T-cell (primary cell): ENCODE results near the gene EHD4. TPM values are rescaled to one million over a fixed set of nuclear protein-coding genes. Genes with fewer than 3 reads are reported as not detected.

Source experiments
- ATAC-seq, 4 experiments: fragments of 200-7000 bp in 3 of 4; fragments of 150-1000 bp in 1 of 4; cut with Tn5 transposase; replicated peaks in 1 of 4; 1 replicate in 3 of 4; 2 replicates in 1 of 4; pipeline ENCODE4 v1.10.0; 2021; ENCODE audit warnings: moderate library complexity in 3 of 4, mild to moderate bottlenecking in 2 of 4, moderate number of reproducible peaks in 1 of 4
- CTCF ChIA-PET, 2 donors: fragments of 300-600 bp; sonication (Branson Sonifier 250); formaldehyde crosslinking; loops; one replicate each; lab custom pipeline; 2022; ENCODE audit warnings: antibody characterized with exemption in 2 of 2; lab: Charles Lee
- POLR2A ChIA-PET, 2 donors: fragments of 300-600 bp; sonication (Branson Sonifier 250); formaldehyde crosslinking; loops; one replicate each; lab custom pipeline; 2022; ENCODE audit warnings: antibody characterized with exemption in 2 of 2; lab: Charles Lee
- DNase-seq, 35 experiments: peaks; one replicate each; pipeline versions ENCODE4 v3.0.0 to v3.0.0-alpha.2; 2013 to 2023
- H3K27ac ChIP-seq: one replicate; pipeline ENCODE4 v1.5.1; 2013; ENCODE audit warnings: low read length
- H3K27me3 ChIP-seq, 2 experiments: replicated peaks in 1 of 2; 1 replicate in 1 of 2; 2 replicates in 1 of 2; pipeline versions ENCODE4 v1.6.1 to v1.7.0; 2013; ENCODE audit warnings: low read length in 1 of 2, mixed read lengths in 1 of 2; ENCODE audit not compliant: control insufficient read depth in 2 of 2, insufficient read depth in 2 of 2; ENCODE audit errors: extremely low read depth in 1 of 2
- H3K36me3 ChIP-seq, 2 donors: 1 replicate in 1 of 2; 2 replicates in 1 of 2; pipeline versions ENCODE4 v1.6.1 to v1.7.0; 2013; ENCODE audit warnings: low read length in 1 of 2; ENCODE audit not compliant: control insufficient read depth in 2 of 2, insufficient read depth in 1 of 2; ENCODE audit errors: extremely low read depth in 1 of 2
- H3K4me1 ChIP-seq, 2 experiments: 1 replicate in 1 of 2; 2 replicates in 1 of 2; pipeline versions ENCODE4 v1.6.1 to v1.7.0; 2013; ENCODE audit warnings: low read length in 2 of 2, mixed read lengths in 1 of 2; ENCODE audit not compliant: insufficient read depth in 2 of 2, control insufficient read depth in 1 of 2; ENCODE audit errors: extremely low read depth in 1 of 2
- H3K4me3 ChIP-seq, 2 donors: 1 replicate in 1 of 2; 2 replicates in 1 of 2; pipeline versions ENCODE4 v1.5.1 to v1.7.0; 2013; ENCODE audit warnings: mild to moderate bottlenecking in 2 of 2, low read length in 1 of 2, moderate library complexity in 1 of 2; ENCODE audit not compliant: control insufficient read depth in 1 of 2; ENCODE audit errors: extremely low read depth in 1 of 2
- H3K9me3 ChIP-seq: 2 replicates; pipeline ENCODE4 v1.7.0; 2013
- H3K27ac Mint-ChIP-seq, 2 donors: one replicate each; pipeline ENCODE4 v1.8.0; 2020 to 2021; ENCODE audit warnings: mild to moderate bottlenecking in 2 of 2, mixed read lengths in 2 of 2
- H3K27me3 Mint-ChIP-seq, 2 donors: one replicate each; pipeline ENCODE4 v1.8.0; 2021 to 2022; ENCODE audit warnings: mixed read lengths in 2 of 2
- H3K36me3 Mint-ChIP-seq: one replicate; pipeline ENCODE4 v1.8.0; 2021; ENCODE audit warnings: mixed read lengths
- H3K4me1 Mint-ChIP-seq, 3 donors: one replicate each; pipeline ENCODE4 v1.8.0; 2020 to 2022; ENCODE audit warnings: mixed read lengths in 3 of 3, mild to moderate bottlenecking in 1 of 3
- H3K4me3 Mint-ChIP-seq, 3 donors: one replicate each; pipeline ENCODE4 v1.8.0; 2020 to 2022; ENCODE audit warnings: mild to moderate bottlenecking in 3 of 3, mixed read lengths in 3 of 3, moderate library complexity in 3 of 3
- H3K9me3 Mint-ChIP-seq, 3 donors: one replicate each; pipeline ENCODE4 v1.8.0; 2020 to 2022; ENCODE audit warnings: mixed read lengths in 3 of 3
- WGBS: methylation state at CpG from one replicate; pipeline ENCODE4 v1.1.5; 2013; ENCODE audit warnings: missing lambda C conversion rate; ENCODE audit not compliant: insufficient coverage; 5-methylcytosine and 5-hydroxymethylcytosine counted together
- total RNA-seq, 35 experiments: library from RNA in 6 of 35; stranded (reverse) in 6 of 35; fragments of 120-200 nt in 1 of 35; gene quantifications; one replicate each; pipeline versions ENCODE4 v1.2.1 to v1.2.4 and lab custom pipeline; 2013 to 2026

Gene EHD4
- total RNA-seq, 5 donors from 2014 or later (not counting 1 experiment from before 2014, with no cell fraction given) = 11.7 to 46.8 (median 16.8) TPM

GRCh38 chr15:41896566-41896965 is 75.8 kb downstream of the EHD4 start:
- Histone ChIP-seq H3K4me1 (peaks cover 22 to 51% of the 10 kb centered on the region in 2 experiments), H3K27ac (peak overlapping the region; percentile 93), H3K9me3 (no peaks in the 10 kb centered on the region), H3K27me3 (no peaks in the 10 kb centered on the region), H3K36me3 (peaks cover 0 to 14% of the 10 kb centered on the region in 2 donors), H3K4me3 (no peak overlapping the region)
- no peak for DNase-seq
- 86% methylated on average over 2 of the region's 6 CpGs for WGBS
- Mint-ChIP-seq H3K27ac (peak overlapping the region; percentile 87 to 94), H3K9me3 (no peaks in the 10 kb centered on the region), H3K4me3 (no peak overlapping the region), H3K27me3 (no peaks in the 10 kb centered on the region), H3K4me1 (peaks cover 25 to 50% (median 31%) of the 10 kb centered on the region in 3 donors), H3K36me3 (peaks cover 16% of the 10 kb centered on the region)
- ChIA-PET CTCF (no interaction called here), POLR2A (no interaction called here)
- no peak for ATAC-seq

GRCh38 chr15:41895957-41896356 is 76.4 kb downstream of the EHD4 start:
- Mint-ChIP-seq H3K9me3 (no peaks in the 10 kb centered on the region), H3K27me3 (no peaks in the 10 kb centered on the region), H3K36me3 (peaks cover 10% of the 10 kb centered on the region), H3K4me1 (peaks cover 25 to 50% (median 31%) of the 10 kb centered on the region in 3 donors), H3K4me3 (no peak overlapping the region), H3K27ac (peak overlapping the region; percentile 87 to 94)
- Histone ChIP-seq H3K4me1 (peaks cover 22 to 52% of the 10 kb centered on the region in 2 experiments), H3K9me3 (no peaks in the 10 kb centered on the region), H3K4me3 (no peak overlapping the region), H3K36me3 (peaks cover 0 to 14% of the 10 kb centered on the region in 2 donors), H3K27me3 (no peaks in the 10 kb centered on the region), H3K27ac (peak overlapping the region; percentile 93)
- no CpG with 5 or more reads among the region's 1 CpG for WGBS
- DNase-seq = no peak
- CTCF ChIA-PET = interaction anchor here (1.0 to 1.9 kb wide), 6 partner anchors 9 to 123 kb away, joined by 3 to 12 read pairs (median 5); partner anchors contain the start of gene MAPKBP1 (in 1 of the 2)
- no peak for ATAC-seq
- POLR2A ChIA-PET = interaction anchor here in 1 of 2 donors (0.5 kb wide), 1 partner anchor 1454 kb away, joined by 9 read pairs; no protein-coding TSS in a partner anchor

GRCh38 chr15:41895491-41895890 is 76.9 kb downstream of the EHD4 start:
- peaks cover 8% of the 10 kb centered on the region for H3K36me3 Mint-ChIP-seq
- H3K27me3 ChIP-seq = no peaks in the 10 kb centered on the region
- CTCF ChIA-PET = interaction anchor here (0.5 to 2.1 kb wide), 11 partner anchors 8 to 1012 kb away, joined by 3 to 12 read pairs (median 5); partner anchors contain the start of gene MAPKBP1 (in 1 of the 2)
- POLR2A ChIA-PET = interaction anchor here in 1 of 2 donors (0.5 to 0.7 kb wide), 3 partner anchors 41 to 1454 kb away, joined by 3 to 9 read pairs (median 5); partner anchors contain the start of gene RPAP1
- no peaks in the 10 kb centered on the region for H3K9me3 Mint-ChIP-seq
- H3K36me3 ChIP-seq = peaks cover 0 to 11% of the 10 kb centered on the region in 2 donors
- no peak for ATAC-seq
- H3K9me3 ChIP-seq = no peaks in the 10 kb centered on the region
- peaks cover 25 to 50% (median 31%) of the 10 kb centered on the region in 3 donors for H3K4me1 Mint-ChIP-seq
- 100% methylated on average over 4 of the region's 11 CpGs for WGBS
- peak overlapping the region; percentile 94 to 98 for H3K27ac Mint-ChIP-seq
- H3K4me3 ChIP-seq = no peak overlapping the region
- DNase-seq = no peak
- H3K4me3 Mint-ChIP-seq = peak overlapping the region; percentile 58 to 68 (median 66)
- peaks cover 22 to 52% of the 10 kb centered on the region in 2 experiments for H3K4me1 ChIP-seq
- H3K27ac ChIP-seq = peak overlapping the region; percentile 93
- no peaks in the 10 kb centered on the region for H3K27me3 Mint-ChIP-seq

GRCh38 chr15:41894791-41895463 is 77.4 kb downstream of the EHD4 start:
- Mint-ChIP-seq H3K27me3 (no peaks in the 10 kb centered on the region), H3K4me3 (peak overlapping the region; percentile 58 to 68 (median 66)), H3K36me3 (peaks cover 8% of the 10 kb centered on the region), H3K4me1 (peaks cover 25 to 50% (median 31%) of the 10 kb centered on the region in 3 donors), H3K27ac (peak overlapping the region; percentile 94 to 98), H3K9me3 (no peaks in the 10 kb centered on the region)
- ChIA-PET CTCF (interaction anchor here (0.5 to 2.1 kb wide), 11 partner anchors 9 to 1011 kb away, joined by 3 to 12 read pairs (median 5); partner anchors contain the start of gene MAPKBP1 (in 1 of the 2)), POLR2A (interaction anchor here (0.6 to 1.0 kb wide), 4 partner anchors 10 to 351 kb away, joined by 3 to 6 read pairs (median 5); partner anchors contain the start of gene RPAP1 (in 1 of the 2))
- DNase-seq (peak; percentile 75 to 93 (median 87)), ATAC-seq (peak; percentile 97 to 99 (median 98))
- Histone ChIP-seq H3K27me3 (no peaks in the 10 kb centered on the region), H3K9me3 (no peaks in the 10 kb centered on the region), H3K27ac (peak overlapping the region; percentile 93), H3K36me3 (peaks cover 0 to 7% of the 10 kb centered on the region in 2 donors), H3K4me1 (peaks cover 22 to 52% of the 10 kb centered on the region in 2 experiments), H3K4me3 (peak overlapping the region in 1 of 2 donors; percentile 39)
- 6% methylated on average over 24 of the region's 24 CpGs for WGBS

GRCh38 chr15:41894251-41894790 is 78.0 kb downstream of the EHD4 start:
- Mint-ChIP-seq H3K4me3 (peak overlapping the region; percentile 58 to 68 (median 66)), H3K36me3 (peaks cover 8% of the 10 kb centered on the region), H3K27ac (peak overlapping the region; percentile 94 to 98), H3K9me3 (no peaks in the 10 kb centered on the region), H3K27me3 (no peaks in the 10 kb centered on the region), H3K4me1 (peaks cover 26 to 56% (median 37%) of the 10 kb centered on the region in 3 donors)
- peak overlapping the region; percentile 93 for H3K27ac ChIP-seq
- H3K4me1 ChIP-seq = peaks cover 22 to 53% of the 10 kb centered on the region in 2 experiments
- 69% methylated on average over 8 of the region's 17 CpGs for WGBS
- DNase-seq (no peak), ATAC-seq (no peak)
- no peaks in the 10 kb centered on the region for H3K9me3 ChIP-seq
- ChIA-PET CTCF (interaction anchor here (1.0 to 2.1 kb wide), 7 partner anchors 9 to 122 kb away, joined by 4 to 12 read pairs (median 5); partner anchors contain the start of gene MAPKBP1 (in 1 of the 2)), POLR2A (interaction anchor here (0.6 to 1.0 kb wide), 2 partner anchors 10 to 242 kb away, joined by 5 to 6 read pairs; no protein-coding TSS in a partner anchor)
- peaks cover 0 to 7% of the 10 kb centered on the region in 2 donors for H3K36me3 ChIP-seq
- H3K4me3 ChIP-seq = peak overlapping the region; percentile 10 to 39
- no peaks in the 10 kb centered on the region for H3K27me3 ChIP-seq
